Vagina (tissue), 2 donors: Measurements from ENCODE around the gene TBC1D19.

Experiments used
- POLR2A ChIP-seq, 2 donors: fragments of 450-650 bp; IDR thresholded peaks; one replicate each; pipeline ENCODE4 v1.6.1; 2017; ENCODE audit warnings: antibody characterized with exemption in 2 of 2, mild to moderate bottlenecking in 2 of 2, moderate library complexity in 2 of 2
- POLR2AphosphoS5 ChIP-seq, 2 donors: sonication (generic); formaldehyde crosslinking; IDR thresholded peaks; one replicate each; pipeline ENCODE4 v1.9.0; 2017; ENCODE audit warnings: antibody characterized with exemption in 2 of 2, mild to moderate bottlenecking in 2 of 2, low read depth in 1 of 2; ENCODE audit not compliant: insufficient read depth in 1 of 2
- TF ChIP-seq, protein P1 (sequence below), 3 experiments: fragments of 450-650 bp in 2 of 3; fragments of 200-600 bp in 1 of 3; sonication (generic) in 1 of 3; IDR thresholded peaks; one replicate each; pipeline ENCODE4 v1.5.1; 2017 to 2019; ENCODE audit warnings: antibody characterized with exemption in 3 of 3, mild to moderate bottlenecking in 2 of 3, moderate library complexity in 2 of 3

- TF ChIP-seq POLR2AphosphoS5 (IDR thresholded peaks at IDR 0.05; ENCODE audit: insufficient read depth in 1 of 2, low read depth in 1 of 2) (no peak), POLR2A (IDR thresholded peaks at IDR 0.05) (no peak)
- TF ChIP-seq, protein P1, sequence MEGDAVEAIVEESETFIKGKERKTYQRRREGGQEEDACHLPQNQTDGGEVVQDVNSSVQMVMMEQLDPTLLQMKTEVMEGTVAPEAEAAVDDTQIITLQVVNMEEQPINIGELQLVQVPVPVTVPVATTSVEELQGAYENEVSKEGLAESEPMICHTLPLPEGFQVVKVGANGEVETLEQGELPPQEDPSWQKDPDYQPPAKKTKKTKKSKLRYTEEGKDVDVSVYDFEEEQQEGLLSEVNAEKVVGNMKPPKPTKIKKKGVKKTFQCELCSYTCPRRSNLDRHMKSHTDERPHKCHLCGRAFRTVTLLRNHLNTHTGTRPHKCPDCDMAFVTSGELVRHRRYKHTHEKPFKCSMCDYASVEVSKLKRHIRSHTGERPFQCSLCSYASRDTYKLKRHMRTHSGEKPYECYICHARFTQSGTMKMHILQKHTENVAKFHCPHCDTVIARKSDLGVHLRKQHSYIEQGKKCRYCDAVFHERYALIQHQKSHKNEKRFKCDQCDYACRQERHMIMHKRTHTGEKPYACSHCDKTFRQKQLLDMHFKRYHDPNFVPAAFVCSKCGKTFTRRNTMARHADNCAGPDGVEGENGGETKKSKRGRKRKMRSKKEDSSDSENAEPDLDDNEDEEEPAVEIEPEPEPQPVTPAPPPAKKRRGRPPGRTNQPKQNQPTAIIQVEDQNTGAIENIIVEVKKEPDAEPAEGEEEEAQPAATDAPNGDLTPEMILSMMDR (IDR thresholded peaks at IDR 0.05): no peak
These were observed 383 bp upstream of the TBC1D19 start for GRCh38 chr4:26583538-26583864.
